HL-60 (cell line): ENCODE results near the gene FBXL2.

Experiments used
- DNase-seq, 2 experiments: peaks; one replicate each; pipeline ENCODE4 v3.0.0-alpha.2; 2010 to 2020; ENCODE audit warnings: low read depth in 1 of 2, low spot score in 1 of 2
- H3K27ac ChIP-seq: fragments of 250-450 bp; sonication (Bioruptor Pico); replicated peaks from 2 replicates; pipeline ENCODE4 v1.5.1; 2020; ENCODE audit warnings: mild to moderate bottlenecking, moderate library complexity
- H3K27me3 ChIP-seq: fragments of 250-450 bp; sonication (Bioruptor Pico); 2 replicates; pipeline ENCODE4 v1.5.1; 2021; ENCODE audit warnings: mild to moderate bottlenecking, moderate library complexity; ENCODE audit not compliant: insufficient read depth, poor library complexity, severe bottlenecking
- H3K4me3 ChIP-seq: replicated peaks from 2 replicates; pipeline ENCODE4 v1.5.1; 2011; ENCODE audit warnings: mild to moderate bottlenecking, control low read depth, low read length; ENCODE audit not compliant: insufficient read depth
- GABPA ChIP-seq: IDR thresholded peaks from 2 replicates; pipeline ENCODE4 v1.6.1; 2012; ENCODE audit warnings: low read depth
- POLR2AphosphoS5 ChIP-seq: IDR thresholded peaks from 2 replicates; pipeline ENCODE4 v1.6.1; 2012; ENCODE audit warnings: low read depth
- SPI1 ChIP-seq: IDR thresholded peaks from 2 replicates; pipeline ENCODE4 v1.6.1; 2012; ENCODE audit warnings: low read depth, mild to moderate bottlenecking, borderline replicate concordance
- TF ChIP-seq, protein P1 (sequence below): IDR thresholded peaks from one replicate; pipeline ENCODE4 v1.5.1; 2011; ENCODE audit warnings: low read length, control low read depth, inconsistent platforms; ENCODE audit not compliant: insufficient read depth
- TF ChIP-seq, protein P2 (sequence below): IDR thresholded peaks from 2 replicates; pipeline ENCODE4 v1.6.1; 2012; ENCODE audit warnings: low read depth; ENCODE audit not compliant: insufficient replicate concordance

Gene FBXL2

DNA sequence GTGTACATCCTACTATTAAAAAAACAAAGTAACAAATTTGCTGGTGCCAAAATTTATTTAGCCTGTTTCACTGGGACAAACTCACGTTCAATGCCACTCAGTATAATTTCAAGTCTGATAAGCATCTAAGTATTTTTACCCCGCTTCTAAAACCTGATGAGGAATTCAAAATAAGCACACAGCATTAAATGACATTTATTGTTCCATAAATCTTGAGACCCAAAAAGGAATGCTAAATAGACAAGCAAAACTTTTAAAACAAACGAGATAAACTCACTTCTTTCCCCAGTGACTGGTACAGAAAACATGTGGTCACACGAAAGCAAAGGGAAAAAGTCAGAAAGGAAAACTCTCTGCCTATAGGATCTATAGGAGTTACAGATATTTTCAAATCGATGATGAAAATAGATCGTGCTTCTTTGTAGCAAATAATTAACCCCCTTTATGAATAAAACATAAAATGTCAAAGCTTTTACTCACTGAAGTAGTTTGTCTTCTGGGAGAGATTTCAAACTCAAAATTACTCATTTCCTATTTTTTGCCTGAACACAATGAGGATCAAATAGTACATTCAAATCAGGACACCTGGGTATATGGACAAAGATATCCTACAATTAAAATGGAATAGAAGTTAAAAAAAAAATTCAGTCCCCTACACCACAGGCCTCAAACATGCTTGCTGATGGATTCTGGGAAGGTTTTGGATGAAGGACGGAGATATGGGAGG, 111.3 kb downstream of the FBXL2 start:
- DNase-seq, result no peak
- Histone ChIP-seq H3K27ac (no peak overlapping the region), H3K27me3 (no peaks in the 10 kb centered on the region), H3K4me3 (no peak overlapping the region)
- TF ChIP-seq, protein P1, sequence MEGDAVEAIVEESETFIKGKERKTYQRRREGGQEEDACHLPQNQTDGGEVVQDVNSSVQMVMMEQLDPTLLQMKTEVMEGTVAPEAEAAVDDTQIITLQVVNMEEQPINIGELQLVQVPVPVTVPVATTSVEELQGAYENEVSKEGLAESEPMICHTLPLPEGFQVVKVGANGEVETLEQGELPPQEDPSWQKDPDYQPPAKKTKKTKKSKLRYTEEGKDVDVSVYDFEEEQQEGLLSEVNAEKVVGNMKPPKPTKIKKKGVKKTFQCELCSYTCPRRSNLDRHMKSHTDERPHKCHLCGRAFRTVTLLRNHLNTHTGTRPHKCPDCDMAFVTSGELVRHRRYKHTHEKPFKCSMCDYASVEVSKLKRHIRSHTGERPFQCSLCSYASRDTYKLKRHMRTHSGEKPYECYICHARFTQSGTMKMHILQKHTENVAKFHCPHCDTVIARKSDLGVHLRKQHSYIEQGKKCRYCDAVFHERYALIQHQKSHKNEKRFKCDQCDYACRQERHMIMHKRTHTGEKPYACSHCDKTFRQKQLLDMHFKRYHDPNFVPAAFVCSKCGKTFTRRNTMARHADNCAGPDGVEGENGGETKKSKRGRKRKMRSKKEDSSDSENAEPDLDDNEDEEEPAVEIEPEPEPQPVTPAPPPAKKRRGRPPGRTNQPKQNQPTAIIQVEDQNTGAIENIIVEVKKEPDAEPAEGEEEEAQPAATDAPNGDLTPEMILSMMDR, result no peak
- TF ChIP-seq GABPA (no peak), POLR2AphosphoS5 (no peak), SPI1 (no peak)
- TF ChIP-seq, protein P2, sequence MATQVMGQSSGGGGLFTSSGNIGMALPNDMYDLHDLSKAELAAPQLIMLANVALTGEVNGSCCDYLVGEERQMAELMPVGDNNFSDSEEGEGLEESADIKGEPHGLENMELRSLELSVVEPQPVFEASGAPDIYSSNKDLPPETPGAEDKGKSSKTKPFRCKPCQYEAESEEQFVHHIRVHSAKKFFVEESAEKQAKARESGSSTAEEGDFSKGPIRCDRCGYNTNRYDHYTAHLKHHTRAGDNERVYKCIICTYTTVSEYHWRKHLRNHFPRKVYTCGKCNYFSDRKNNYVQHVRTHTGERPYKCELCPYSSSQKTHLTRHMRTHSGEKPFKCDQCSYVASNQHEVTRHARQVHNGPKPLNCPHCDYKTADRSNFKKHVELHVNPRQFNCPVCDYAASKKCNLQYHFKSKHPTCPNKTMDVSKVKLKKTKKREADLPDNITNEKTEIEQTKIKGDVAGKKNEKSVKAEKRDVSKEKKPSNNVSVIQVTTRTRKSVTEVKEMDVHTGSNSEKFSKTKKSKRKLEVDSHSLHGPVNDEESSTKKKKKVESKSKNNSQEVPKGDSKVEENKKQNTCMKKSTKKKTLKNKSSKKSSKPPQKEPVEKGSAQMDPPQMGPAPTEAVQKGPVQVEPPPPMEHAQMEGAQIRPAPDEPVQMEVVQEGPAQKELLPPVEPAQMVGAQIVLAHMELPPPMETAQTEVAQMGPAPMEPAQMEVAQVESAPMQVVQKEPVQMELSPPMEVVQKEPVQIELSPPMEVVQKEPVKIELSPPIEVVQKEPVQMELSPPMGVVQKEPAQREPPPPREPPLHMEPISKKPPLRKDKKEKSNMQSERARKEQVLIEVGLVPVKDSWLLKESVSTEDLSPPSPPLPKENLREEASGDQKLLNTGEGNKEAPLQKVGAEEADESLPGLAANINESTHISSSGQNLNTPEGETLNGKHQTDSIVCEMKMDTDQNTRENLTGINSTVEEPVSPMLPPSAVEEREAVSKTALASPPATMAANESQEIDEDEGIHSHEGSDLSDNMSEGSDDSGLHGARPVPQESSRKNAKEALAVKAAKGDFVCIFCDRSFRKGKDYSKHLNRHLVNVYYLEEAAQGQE, result no peak

DNA sequence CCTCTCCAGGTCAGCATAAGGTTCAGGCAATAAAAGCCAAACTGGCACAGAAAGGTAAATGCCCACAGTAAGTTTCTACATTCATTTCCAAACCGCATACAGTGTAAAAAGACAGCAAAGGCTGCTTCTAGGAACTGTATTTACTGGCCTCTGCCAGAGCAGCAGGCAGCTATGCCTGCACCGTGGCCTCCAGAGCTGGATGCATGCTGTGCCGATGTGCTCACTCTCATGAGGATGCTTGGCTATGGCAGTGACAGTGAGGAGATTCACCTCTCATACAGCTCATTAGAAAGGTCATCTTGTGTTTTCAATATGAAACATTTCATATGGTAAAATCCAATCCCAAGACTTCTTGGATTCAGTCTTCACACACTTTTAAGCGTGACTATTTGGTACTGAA, 112.7 kb downstream of the FBXL2 start:
- no peak overlapping the region for H3K4me3 ChIP-seq
- H3K27ac ChIP-seq, result no peak overlapping the region
- TF ChIP-seq SPI1, result no peak
- TF ChIP-seq, protein P1, result no peak
- no peak for TF ChIP-seq GABPA
- TF ChIP-seq, protein P2, result no peak
- TF ChIP-seq POLR2AphosphoS5, result no peak
- DNase-seq, result no peak
- H3K27me3 ChIP-seq, result no peaks in the 10 kb centered on the region

DNA sequence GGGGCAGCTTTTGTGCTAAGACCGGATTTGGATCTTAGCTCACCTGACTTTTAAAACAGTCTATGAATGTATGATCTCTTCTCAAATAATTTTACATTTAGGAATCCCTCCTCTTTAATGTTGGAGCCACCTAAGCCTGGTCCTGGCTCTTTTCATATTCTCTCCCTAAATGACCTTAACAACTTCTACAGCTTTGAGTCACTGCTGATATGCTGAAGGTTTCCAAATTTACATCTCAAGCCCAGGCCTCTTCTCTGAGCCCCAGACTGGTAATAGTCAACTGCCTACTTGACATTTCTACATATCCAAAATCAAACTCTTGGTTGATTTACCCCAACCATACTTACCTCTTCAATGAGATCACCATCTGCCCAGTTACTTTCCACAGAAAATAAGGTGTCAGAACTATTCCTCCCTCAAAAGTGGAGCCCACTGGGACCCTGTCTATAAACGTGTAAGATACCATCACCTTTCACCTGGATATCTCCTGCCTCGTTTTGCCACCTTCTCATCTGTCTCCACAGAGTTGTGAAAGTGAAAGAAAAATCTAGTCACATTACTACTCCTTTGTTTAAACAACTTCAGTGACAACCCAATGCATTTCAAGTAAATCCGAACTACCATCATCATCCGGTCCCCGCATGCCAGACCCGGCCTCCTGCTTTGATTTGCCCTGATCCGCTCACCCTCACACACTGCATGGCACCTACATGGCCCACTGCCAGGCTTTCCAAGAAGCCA, 114.2 kb downstream of the FBXL2 start:
- H3K4me3 ChIP-seq, result no peak overlapping the region
- DNase-seq, result no peak
- H3K27me3 ChIP-seq, result no peaks in the 10 kb centered on the region
- no peak overlapping the region for H3K27ac ChIP-seq
- TF ChIP-seq, protein P1, result no peak
- no peak for TF ChIP-seq POLR2AphosphoS5
- TF ChIP-seq, protein P2, result no peak
- TF ChIP-seq GABPA, result no peak
- no peak for TF ChIP-seq SPI1
